Keratinocyte (primary cell): ENCODE measurements around the gene ARSI. TPM values are rescaled to one million over a fixed set of nuclear protein-coding genes. Genes with fewer than 3 reads are reported as not detected.

ENCODE experiments used
- DNase-seq: peaks from one replicate; pipeline ENCODE4 v3.0.0-alpha.2; 2011; ENCODE audit warnings: low read depth, missing footprints, low spot score
- FAIRE-seq: peaks from 2 replicates; lab custom pipeline; 2011; peaks lifted over from hg19 to GRCh38; lab: Jason Lieb, UNC
- H2AFZ ChIP-seq: 2 replicates; pipeline ENCODE4 v1.6.0; 2012; ENCODE audit warnings: low read length, control low read depth, inconsistent platforms; ENCODE audit not compliant: control insufficient read depth
- H3K27ac ChIP-seq: 2 replicates; pipeline ENCODE4 v1.5.1; 2011; ENCODE audit warnings: low read length; ENCODE audit not compliant: control insufficient read depth, insufficient read depth
- H3K27me3 ChIP-seq: 3 replicates; pipeline ENCODE4 v1.6.0; 2011; ENCODE audit warnings: low read length; ENCODE audit not compliant: control insufficient read depth, insufficient read depth; ENCODE audit errors: extremely low read depth
- H3K36me3 ChIP-seq, 2 experiments: 2 replicates in 1 of 2; 3 replicates in 1 of 2; pipeline ENCODE4 v1.5.1; 2011; ENCODE audit warnings: low read length in 2 of 2, mild to moderate bottlenecking in 1 of 2; ENCODE audit not compliant: control insufficient read depth in 2 of 2, insufficient read depth in 2 of 2; ENCODE audit errors: extremely low read depth in 1 of 2
- H3K4me1 ChIP-seq: 3 replicates; pipeline ENCODE4 v1.5.1; 2011; ENCODE audit warnings: low read length; ENCODE audit not compliant: control insufficient read depth, insufficient read depth; ENCODE audit errors: extremely low read depth
- H3K4me2 ChIP-seq: 3 replicates; pipeline ENCODE4 v1.6.0; 2011; ENCODE audit warnings: low read depth, low read length; ENCODE audit not compliant: control insufficient read depth, insufficient read depth; ENCODE audit errors: extremely low read depth
- H3K4me3 ChIP-seq, 3 experiments: fragments of 200-600 bp in 1 of 3; sonication (generic) in 1 of 3; 2 replicates in 2 of 3; 3 replicates in 1 of 3; pipeline ENCODE4 v1.5.1; 2011 to 2016; ENCODE audit warnings: low read length in 3 of 3, mild to moderate bottlenecking in 3 of 3, control low read depth in 2 of 3, inconsistent platforms in 1 of 3, low read depth in 1 of 3, mixed read lengths in 1 of 3, mixed run types in 1 of 3, moderate library complexity in 1 of 3; ENCODE audit not compliant: control insufficient read depth in 2 of 3, insufficient read depth in 2 of 3; ENCODE audit errors: extremely low read depth in 1 of 3
- H3K79me2 ChIP-seq: 2 replicates; pipeline ENCODE4 v1.6.0; 2012; ENCODE audit warnings: low read length; ENCODE audit not compliant: control insufficient read depth, insufficient read depth
- H3K9ac ChIP-seq: 3 replicates; pipeline ENCODE4 v1.6.0; 2011; ENCODE audit warnings: low read length; ENCODE audit not compliant: control insufficient read depth, insufficient read depth; ENCODE audit errors: extremely low read depth
- H3K9me1 ChIP-seq: 3 replicates; pipeline ENCODE4 v1.6.0; 2011; ENCODE audit warnings: low read length; ENCODE audit not compliant: control insufficient read depth, insufficient read depth; ENCODE audit errors: extremely low read depth
- H3K9me3 ChIP-seq: 2 replicates; pipeline ENCODE4 v1.5.1; 2012; ENCODE audit warnings: low read depth, low read length; ENCODE audit not compliant: control insufficient read depth
- H4K20me1 ChIP-seq: 3 replicates; pipeline ENCODE4 v1.6.0; 2011; ENCODE audit warnings: low read length; ENCODE audit not compliant: control insufficient read depth, insufficient read depth; ENCODE audit errors: extremely low read depth
- CTCF ChIP-seq, 3 experiments: IDR thresholded peaks in 1 of 3; conservative IDR thresholded peaks in 1 of 3; optimal IDR thresholded peaks in 1 of 3; 2 replicates in 2 of 3; 3 replicates in 1 of 3; pipeline versions ENCODE3 to v1.5.1; 2011; ENCODE audit warnings: low read length in 3 of 3, mild to moderate bottlenecking in 3 of 3, moderate library complexity in 2 of 3, control low read depth in 1 of 3, inconsistent platforms in 1 of 3; ENCODE audit not compliant: insufficient read depth in 2 of 3; ENCODE audit errors: extremely low read depth in 1 of 3
- EZH2 ChIP-seq: IDR thresholded peaks from one replicate; pipeline ENCODE4 v1.6.1; 2012; ENCODE audit warnings: inconsistent platforms, mild to moderate bottlenecking, low read length, moderate library complexity
- dilution Hi-C: fragments of 300-500 bp; cut with MboI; formaldehyde crosslinking; loops from one replicate; pipeline ENCODE4 v1.7.0; 2020; ENCODE audit warnings: low sequenced_read_pairs; ENCODE audit not compliant: extremely low pct_ligation_motif_present
- polyA plus RNA-seq, 5 experiments: library from polyadenylated mRNA; depleted of rRNA in 3 of 5; stranded (reverse) in 3 of 5; stranded (forward) in 1 of 5; unstranded in 1 of 5; fragments of >200 nt; gene quantifications; 1 replicate in 1 of 5; 2 replicates in 3 of 5; 3 replicates in 1 of 5; pipeline versions ENCODE4 v1.2.1 to v1.2.3, GENCODE V29; 2011 to 2012; ENCODE audit warnings: missing spikeins in 2 of 5, low read depth in 1 of 5, low replicate concordance in 1 of 5

The ARSI gene
- polyA plus RNA-seq, 1 donor (not counting 4 experiments of a cell fraction or from before 2014, with no cell fraction given) = 1.7 TPM

- H2AFZ ChIP-seq = no peak overlapping the region
- dilution Hi-C loops = no loop called here
- no peak overlapping the region for H3K9ac ChIP-seq
- H3K4me3 ChIP-seq = no peak overlapping the region
- H3K36me3 ChIP-seq = no peaks in the 10 kb centered on the region
- peaks cover 5% of the 10 kb centered on the region for H3K4me1 ChIP-seq
- no peaks in the 10 kb centered on the region for H3K9me1 ChIP-seq
- no peaks in the 10 kb centered on the region for H3K9me3 ChIP-seq
- H3K27ac ChIP-seq = no peak overlapping the region
- TF ChIP-seq CTCF (optimal IDR thresholded peaks at IDR 0.05 in 1 of 3, IDR thresholded peaks at IDR 0.05 in 1 of 3, conservative IDR thresholded peaks at IDR 0.05 in 1 of 3; ENCODE audit: extremely low read depth in 1 of 3, insufficient read depth in 2 of 3, low read length in 3 of 3) (no peak), EZH2 (no peak)
- no peaks in the 10 kb centered on the region for H3K79me2 ChIP-seq
- H4K20me1 ChIP-seq = no peaks in the 10 kb centered on the region
- no peak for DNase-seq
- FAIRE-seq = no peak
- H3K27me3 ChIP-seq = no peaks in the 10 kb centered on the region
- no peak overlapping the region for H3K4me2 ChIP-seq
Observed at GRCh38 chr5:150328515-150328914, 25.8 kb upstream of the ARSI start.

- Histone ChIP-seq H3K4me1 (peaks cover 14% of the 10 kb centered on the region), H3K27me3 (no peaks in the 10 kb centered on the region), H4K20me1 (no peaks in the 10 kb centered on the region), H3K4me3 (no peak overlapping the region), H3K4me2 (no peak overlapping the region), H3K79me2 (no peaks in the 10 kb centered on the region), H3K36me3 (no peaks in the 10 kb centered on the region), H3K9ac (no peak overlapping the region), H2AFZ (no peak overlapping the region), H3K9me3 (no peaks in the 10 kb centered on the region), H3K9me1 (no peaks in the 10 kb centered on the region), H3K27ac (no peak overlapping the region)
- FAIRE-seq (no peak), DNase-seq (no peak)
- dilution Hi-C loops = no loop called here
- TF ChIP-seq CTCF (optimal IDR thresholded peaks at IDR 0.05 in 1 of 3, IDR thresholded peaks at IDR 0.05 in 1 of 3, conservative IDR thresholded peaks at IDR 0.05 in 1 of 3; ENCODE audit: extremely low read depth in 1 of 3, insufficient read depth in 2 of 3, low read length in 3 of 3) (no peak), EZH2 (no peak)
Observed at GRCh38 chr5:150327139-150327538, 24.4 kb upstream of the ARSI start.
